Measurements from ENCODE around the gene MPPED1.

The MPPED1 gene

DNA sequence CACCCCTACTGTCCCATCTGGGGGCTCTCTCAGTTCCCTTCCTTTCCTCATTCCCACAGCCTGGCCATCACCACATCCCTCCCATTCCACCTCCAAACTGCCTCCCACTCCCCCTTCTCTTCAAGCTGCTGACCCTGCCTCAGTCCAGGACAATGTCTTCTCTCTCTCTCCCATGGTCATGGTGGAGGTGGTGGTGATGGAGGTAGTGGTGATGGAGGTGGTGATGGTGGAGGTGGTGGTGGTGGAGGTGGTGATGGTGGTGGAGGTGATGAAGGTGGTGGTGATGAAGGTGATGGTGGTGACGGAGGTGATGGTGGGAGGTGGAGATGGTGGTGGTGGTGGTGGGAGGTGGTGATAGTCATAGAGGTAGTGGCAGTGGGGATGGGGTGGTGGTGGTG is 87.0 kb downstream of the MPPED1 start:
- DNase-seq (ENCODE audit: low read depth, low spot score), result no peak

DNA sequence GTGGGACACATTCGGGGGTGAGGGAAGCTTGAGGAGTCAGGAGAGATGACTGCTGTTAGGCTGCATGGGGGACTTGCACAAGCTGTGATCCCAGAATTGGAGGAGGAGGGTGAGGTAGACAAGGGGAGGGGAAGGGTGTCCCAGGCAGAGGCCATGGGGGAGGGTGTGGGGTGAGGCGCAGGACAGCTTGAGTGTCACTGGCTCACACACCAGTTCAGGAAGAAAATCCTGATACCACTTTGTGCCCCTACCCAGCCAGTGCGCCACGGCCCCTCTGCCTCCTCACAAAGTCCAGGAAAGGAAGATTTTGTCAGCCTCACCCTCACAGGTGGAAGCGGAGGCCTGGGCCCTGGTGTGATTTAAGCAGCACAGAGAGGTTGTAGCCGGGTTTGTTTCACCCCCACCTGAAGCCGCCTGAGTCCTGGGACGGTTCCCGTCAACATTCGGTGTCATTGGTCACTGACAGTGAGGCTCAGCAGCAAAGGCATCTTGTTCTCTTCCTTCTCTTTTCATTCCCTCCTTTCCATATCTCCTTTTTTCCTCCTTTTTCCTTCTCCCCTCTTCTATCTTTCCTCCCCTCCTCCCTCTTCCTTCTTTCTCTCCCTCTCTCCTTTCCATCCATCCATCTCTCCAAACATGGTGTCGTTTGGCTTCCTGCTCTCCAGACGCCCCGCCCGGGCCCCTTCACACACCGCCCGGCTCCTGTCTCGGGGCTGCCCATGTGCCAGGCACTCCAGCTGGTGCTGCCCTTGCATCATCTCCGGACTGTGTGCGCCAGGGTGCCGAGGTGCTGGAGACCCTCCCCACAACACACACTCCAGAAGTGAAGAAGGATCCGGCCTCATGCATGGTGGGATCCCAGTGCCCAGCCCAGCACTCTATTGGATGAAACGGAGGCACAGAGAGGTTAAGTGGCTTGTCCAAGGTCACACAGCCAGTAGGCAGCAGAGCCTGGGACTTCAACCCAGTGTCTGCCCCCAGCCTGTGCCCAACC is 89.3 kb downstream of the MPPED1 start:
- DNase-seq (ENCODE audit: low read depth, low spot score), result no peak

DNA sequence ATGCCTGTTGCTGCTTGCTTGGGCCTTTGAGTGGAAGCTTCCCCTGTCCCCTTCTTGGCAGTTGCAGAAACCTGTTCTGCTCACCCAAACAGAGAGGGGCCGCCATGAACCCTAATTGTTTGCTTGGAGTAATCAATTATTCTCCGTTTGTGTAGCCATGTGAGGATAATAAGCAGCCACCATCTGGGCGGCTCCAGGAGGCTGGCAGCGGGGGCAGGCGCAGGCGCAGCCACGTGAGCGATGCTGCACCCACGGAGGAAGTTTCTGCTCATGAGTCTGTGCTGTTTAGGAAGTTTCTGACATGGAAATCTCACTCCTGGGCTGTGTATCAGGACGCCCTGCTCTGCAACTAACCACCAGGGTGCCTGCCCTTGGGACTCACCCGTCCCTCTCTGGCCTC is 90.1 kb downstream of the MPPED1 start:
- DNase-seq (ENCODE audit: low read depth, low spot score), result no peak

GRCh38 chr22:43502306-43502874 is 90.6 kb downstream of the MPPED1 start:
- no peak for DNase-seq (ENCODE audit: low read depth, low spot score)

GRCh38 chr22:43504068-43504467 is 92.3 kb downstream of the MPPED1 start:
- DNase-seq (ENCODE audit: low read depth, low spot score), result no peak

GRCh38 chr22:43504666-43505261 is 93.0 kb downstream of the MPPED1 start:
- no peak for DNase-seq (ENCODE audit: low read depth, low spot score)

DNA sequence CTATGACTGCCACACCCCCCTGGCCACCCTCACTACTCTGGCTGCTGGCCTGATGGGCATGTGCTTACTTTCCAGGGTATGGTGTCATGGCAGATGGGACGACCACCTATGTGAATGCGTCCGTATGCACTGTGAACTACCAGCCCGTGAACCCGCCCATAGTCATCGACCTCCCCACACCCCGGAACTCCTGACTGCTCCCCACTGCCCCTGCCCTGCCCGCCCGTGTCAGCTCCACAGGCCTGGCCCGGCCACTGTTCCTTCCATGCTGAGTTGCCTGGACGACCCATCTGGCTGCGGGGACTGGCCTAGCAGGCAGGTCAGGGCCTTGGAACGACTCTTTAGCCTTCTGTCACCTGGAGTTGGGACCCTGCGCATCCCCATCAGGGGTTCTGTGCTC is 93.6 kb downstream of the MPPED1 start:
- DNase-seq (ENCODE audit: low read depth, low spot score), result no peak

GRCh38 chr22:43505896-43506295 is 94.1 kb downstream of the MPPED1 start:
- DNase-seq (ENCODE audit: low read depth, low spot score), result no peak

DNA sequence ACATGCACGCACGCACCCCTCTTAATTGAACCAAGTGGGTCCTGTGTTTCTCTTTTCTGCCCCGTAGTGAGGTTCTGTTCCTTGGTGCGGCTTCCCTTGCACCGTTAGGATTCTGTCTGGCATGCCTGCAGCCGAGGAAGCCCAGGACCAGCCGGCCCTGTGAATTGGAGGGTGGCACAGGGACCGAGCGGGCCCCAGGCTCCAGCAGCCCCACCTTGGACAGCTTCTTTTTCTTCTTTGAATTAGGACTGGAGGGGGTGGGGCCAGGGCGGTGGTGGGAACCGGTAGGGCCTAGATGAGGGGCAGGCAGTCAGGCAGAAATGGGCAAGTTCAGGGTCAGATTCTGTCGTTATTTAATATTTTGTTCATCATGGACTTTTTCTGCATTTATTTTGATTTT is 94.7 kb downstream of the MPPED1 start:
- no peak for DNase-seq (ENCODE audit: low read depth, low spot score)

DNA sequence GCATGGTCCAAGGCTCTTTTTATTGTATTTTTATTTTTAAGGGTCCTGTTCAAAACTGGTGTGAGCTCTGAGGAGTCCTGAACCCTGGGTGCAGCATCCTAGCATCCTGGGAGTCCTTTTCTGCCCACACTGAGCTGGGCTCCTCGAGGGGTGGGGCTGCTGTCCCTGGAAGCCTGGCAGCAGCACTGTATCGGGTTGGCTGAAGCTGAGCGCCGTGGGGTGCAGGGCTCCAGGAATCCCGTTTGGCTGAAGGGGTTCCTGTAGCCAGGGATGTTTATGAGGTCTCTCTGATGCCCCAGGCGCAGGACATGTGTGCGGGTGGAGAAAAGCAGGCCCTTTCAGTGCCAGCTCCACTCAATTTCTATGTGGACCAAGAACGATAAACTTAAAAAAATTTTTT is 95.4 kb downstream of the MPPED1 start:
- no peak for DNase-seq (ENCODE audit: low read depth, low spot score)

- DNase-seq (ENCODE audit: low read depth, low spot score), result no peak
Measured at GRCh38 chr22:43508489-43508888, 96.7 kb downstream of the MPPED1 start.

GRCh38 chr22:43509337-43509736 is 97.5 kb downstream of the MPPED1 start:
- no peak for DNase-seq (ENCODE audit: low read depth, low spot score)

GRCh38 chr22:43510281-43511070 is 98.7 kb downstream of the MPPED1 start:
- DNase-seq (ENCODE audit: low read depth, low spot score), result no peak

DNA sequence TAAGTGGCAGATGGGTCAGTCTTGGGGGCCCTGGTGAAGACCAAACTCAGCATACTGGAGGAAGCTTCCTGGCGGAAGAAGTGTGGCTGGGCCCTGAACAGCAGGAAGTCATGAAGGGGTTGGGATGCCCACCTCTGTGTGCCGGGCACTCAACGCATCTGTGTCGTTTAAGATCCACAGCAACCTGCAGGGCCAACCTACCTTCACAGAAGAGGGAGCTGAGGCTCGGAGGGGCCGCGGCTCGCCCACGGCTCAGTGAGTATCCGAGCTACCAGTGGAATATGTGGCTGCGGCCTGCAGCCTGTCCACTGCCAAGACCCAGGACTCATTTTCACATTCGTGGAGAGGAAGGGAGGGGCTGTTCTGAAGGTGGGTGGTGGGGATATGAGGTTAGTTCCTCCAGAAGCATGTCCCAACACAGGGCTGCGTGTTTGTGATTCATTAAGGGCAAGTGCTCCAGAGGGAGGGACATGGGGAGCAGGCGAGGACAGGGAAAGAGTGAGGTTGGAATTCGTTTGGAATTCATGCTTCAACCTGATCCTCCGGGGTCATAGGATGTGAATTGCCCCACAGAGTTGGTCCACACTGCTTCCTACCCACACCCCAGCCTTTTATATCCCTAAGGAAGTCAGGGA is 99.6 kb downstream of the MPPED1 start:
- DNase-seq (ENCODE audit: low read depth, low spot score), result no peak

GRCh38 chr22:43512279-43512678 is 100.5 kb downstream of the MPPED1 start:
- DNase-seq (ENCODE audit: low read depth, low spot score), result no peak

GRCh38 chr22:43514476-43515157 is 102.8 kb downstream of the MPPED1 start:
- DNase-seq (ENCODE audit: low read depth, low spot score), result no peak

DNA sequence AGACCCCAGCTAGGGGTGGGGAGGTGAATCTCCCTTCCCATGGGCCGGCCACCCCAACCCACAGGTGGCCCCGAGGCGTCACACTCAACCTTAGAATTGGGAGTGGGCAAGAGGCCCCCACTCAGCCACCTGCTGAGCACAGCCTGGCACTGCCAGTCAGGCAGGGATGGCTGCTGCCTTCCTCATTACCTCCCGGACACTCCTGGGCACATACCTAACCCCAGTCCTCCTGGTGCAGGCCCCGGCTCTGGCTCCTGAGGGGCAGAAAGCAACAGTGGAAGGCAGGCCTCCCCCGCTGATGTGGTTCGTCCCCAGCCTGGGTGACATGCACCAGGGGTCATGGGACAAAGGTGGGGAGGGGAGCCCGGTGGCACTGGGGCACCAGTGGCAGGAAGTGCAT is 103.6 kb downstream of the MPPED1 start:
- no peak for DNase-seq (ENCODE audit: low read depth, low spot score)

DNA sequence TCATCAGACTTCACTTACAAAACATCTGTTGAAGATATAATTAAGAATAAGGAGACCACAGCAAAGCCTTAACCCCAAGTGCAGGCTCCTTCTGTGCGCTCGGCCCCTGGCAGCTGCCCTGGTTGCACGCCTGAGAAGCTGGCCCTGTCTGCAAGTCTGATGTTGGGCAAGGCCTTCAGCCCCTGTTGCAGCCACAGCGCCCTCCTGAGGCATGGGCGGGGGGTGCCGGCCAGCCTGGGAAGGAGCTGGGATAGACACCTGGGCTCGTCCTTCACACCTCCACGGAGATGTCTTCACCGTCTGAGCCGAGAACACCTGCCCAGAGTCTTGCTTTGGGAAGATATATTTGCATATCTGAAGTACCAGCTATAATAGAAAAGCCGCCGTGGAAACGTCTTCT is 104.1 kb downstream of the MPPED1 start:
- no peak for DNase-seq (ENCODE audit: low read depth, low spot score)

DNA sequence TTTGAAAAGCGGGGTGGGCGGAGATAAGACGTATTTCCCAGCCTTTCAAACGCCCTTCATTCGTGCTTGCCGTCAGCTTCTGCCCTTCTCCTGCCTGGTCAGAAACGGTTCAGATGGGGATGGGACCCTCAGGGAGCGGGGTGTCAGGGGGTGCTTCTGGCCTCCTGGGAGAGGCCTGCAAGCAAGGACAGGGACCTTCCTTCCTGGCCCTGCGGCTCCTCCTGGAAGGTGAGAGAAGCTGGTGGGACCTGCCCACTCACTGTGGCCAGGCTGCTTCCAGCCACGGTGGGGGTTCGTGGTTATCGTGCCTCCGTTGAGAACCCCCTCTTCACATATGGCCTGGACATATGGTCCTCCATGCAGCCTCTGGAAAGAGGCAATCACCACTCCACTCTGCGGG is 104.6 kb downstream of the MPPED1 start:
- DNase-seq (ENCODE audit: low read depth, low spot score), result no peak

DNA sequence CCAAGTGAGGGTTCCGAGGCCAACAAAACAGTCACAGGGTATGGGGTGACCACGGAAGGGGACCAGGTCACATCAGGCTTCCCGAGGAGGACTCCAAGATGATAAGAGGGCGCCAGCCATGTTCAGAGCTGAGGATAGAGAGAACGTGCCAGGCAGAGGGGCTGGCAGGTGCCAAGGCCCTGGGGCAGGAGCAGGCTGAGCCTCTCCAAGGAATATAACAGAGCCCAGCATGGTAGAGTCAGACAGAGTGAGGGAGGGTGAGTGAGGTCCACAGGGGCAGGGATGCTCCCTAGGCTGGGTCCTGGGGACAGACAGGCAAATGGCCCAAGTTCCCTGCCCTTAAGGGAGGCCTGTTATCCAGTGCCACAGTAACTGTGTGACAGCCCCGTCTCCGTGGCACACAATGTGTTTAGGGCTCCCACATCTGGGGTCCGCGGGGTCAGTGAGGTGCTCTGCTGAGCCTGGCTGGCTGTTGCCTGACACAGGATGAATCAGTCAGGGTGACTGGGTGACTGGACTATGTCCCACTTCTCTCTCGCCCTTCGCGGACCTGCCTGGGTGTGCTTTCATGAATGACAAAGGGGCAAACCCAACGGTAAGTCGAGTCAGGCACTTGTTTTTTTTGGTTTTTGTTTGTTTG is 105.3 kb downstream of the MPPED1 start:
- no peak for DNase-seq (ENCODE audit: low read depth, low spot score)

Measured in activated CD4-positive, CD25-positive, alpha-beta regulatory T cell treated with anti-CD3 and anti-CD28 coated beads, Interleukin-2, amount 50 U/mL, for 16 hours (primary cell).